HepG2 (cell line): Measurements from ENCODE around the gene SELENOS.

ENCODE experiments used
- CBFB ChIP-seq: sonication (generic); formaldehyde crosslinking; IDR thresholded peaks from 2 replicates; pipeline ENCODE4 v1.4.0; 2020; ENCODE audit warnings: missing genetic modification reagents
- CTCF ChIP-seq: sonication (generic); formaldehyde crosslinking; IDR thresholded peaks from 2 replicates; pipeline ENCODE4 v1.5.0; 2020; ENCODE audit warnings: mild to moderate bottlenecking, missing genetic modification reagents, moderate library complexity
- IRF1 ChIP-seq: sonication (generic); formaldehyde crosslinking; IDR thresholded peaks from 2 replicates; pipeline ENCODE4 v1.4.0; 2020; ENCODE audit warnings: low read depth, mild to moderate bottlenecking, missing genetic modification reagents
- KAT8 ChIP-seq: IDR thresholded peaks from 2 replicates; pipeline ENCODE4 v1.6.1; 2016; ENCODE audit warnings: missing genetic modification reagents, missing compliant biosample characterization
- PATZ1 ChIP-seq: sonication (generic); formaldehyde crosslinking; IDR thresholded peaks from 2 replicates; pipeline ENCODE4 v1.4.0; 2020; ENCODE audit warnings: missing genetic modification reagents
- PHB2 ChIP-seq: fragments of 450-650 bp; IDR thresholded peaks from 2 replicates; pipeline ENCODE4 v1.6.1; 2018; ENCODE audit not compliant: partially characterized antibody
- POLR2AphosphoS5 ChIP-seq: IDR thresholded peaks from 2 replicates; pipeline ENCODE4 v1.6.1; 2012; ENCODE audit warnings: low read depth, low read length
- SIN3A ChIP-seq: IDR thresholded peaks from 2 replicates; pipeline ENCODE4 v1.6.1; 2011; ENCODE audit warnings: low read depth, mild to moderate bottlenecking, control low read depth, low read length, borderline replicate concordance
- SMAD3 ChIP-seq: sonication (generic); formaldehyde crosslinking; IDR thresholded peaks from 2 replicates; pipeline ENCODE4 v1.4.0; 2020; ENCODE audit warnings: missing genetic modification reagents
- SP1 ChIP-seq, 2 experiments: fragments of 450-650 bp in 1 of 2; sonication (generic) in 1 of 2; formaldehyde crosslinking in 1 of 2; IDR thresholded peaks; 2 replicates each; pipeline versions ENCODE4 v1.4.0 to v1.6.1; 2016 to 2020; ENCODE audit warnings: missing genetic modification reagents in 1 of 2
- TCF12 ChIP-seq, 2 experiments: fragments of 450-650 bp in 1 of 2; sonication (generic) in 1 of 2; formaldehyde crosslinking in 1 of 2; IDR thresholded peaks; 2 replicates each; pipeline versions ENCODE4 v1.6.1 to v1.8.0; 2017 to 2022; ENCODE audit warnings: antibody characterized with exemption in 1 of 2, mild to moderate bottlenecking in 1 of 2, missing genetic modification reagents in 1 of 2, moderate library complexity in 1 of 2
- ZNF510 ChIP-seq: sonication (generic); formaldehyde crosslinking; IDR thresholded peaks from 2 replicates; pipeline ENCODE4 v1.4.0; 2020; ENCODE audit warnings: low read depth, mild to moderate bottlenecking, missing genetic modification reagents
- ZNF790 ChIP-seq: sonication (generic); formaldehyde crosslinking; IDR thresholded peaks from 2 replicates; pipeline ENCODE4 v1.8.0; 2022; ENCODE audit warnings: missing genetic modification reagents, mild to moderate bottlenecking, borderline replicate concordance

GRCh38 chr15:101228313-101228712 is 49.0 kb downstream of the SELENOS start:
- no peak for TF ChIP-seq KAT8
- no peak for TF ChIP-seq SIN3A
- no peak for TF ChIP-seq PATZ1
- TF ChIP-seq ZNF510 (CRISPR knock-in tag), result no peak
- TF ChIP-seq TCF12 (IDR thresholded peaks at IDR 0.05), result no peak
- TF ChIP-seq TCF12 (CRISPR knock-in tag; IDR thresholded peaks at IDR 0.05), result no peak
- TF ChIP-seq ZNF790, result no peak
- TF ChIP-seq CTCF (CRISPR knock-in tag), result no peak
- no peak for TF ChIP-seq IRF1 (CRISPR knock-in tag)
- no peak for TF ChIP-seq SP1 (IDR thresholded peaks at IDR 0.05)
- TF ChIP-seq SP1 (CRISPR knock-in tag; IDR thresholded peaks at IDR 0.05), result no peak
- no peak for TF ChIP-seq SMAD3 (CRISPR knock-in tag)
- TF ChIP-seq CBFB (CRISPR knock-in tag), result no peak
- no peak for TF ChIP-seq POLR2AphosphoS5
- TF ChIP-seq PHB2, result no peak
